Left renal pelvis (tissue), 4 donors: ENCODE results near the gene ZBED1. TPM values are rescaled to one million over a fixed set of nuclear protein-coding genes. Genes with fewer than 3 reads are reported as not detected.
A peak's percentile ranks its signal among the peaks of the same experiment; 100 is the strongest.
"Not testable (repeated sequence)": the region's sequence is repeated elsewhere in the genome, so short reads cannot be mapped to it uniquely, and the experiment has no call there.

Experiments used
- DNase-seq, 4 donors: peaks; one replicate each; pipeline ENCODE4 v3.0.0-alpha.2; 2013; ENCODE audit warnings: low read depth in 4 of 4, low spot score in 3 of 4
- polyA plus RNA-seq, 4 donors: library from polyadenylated mRNA; unstranded; fragments of 120-200 nt; gene quantifications; one replicate each; pipeline ENCODE4 v1.2.1, GENCODE V29; 2013; ENCODE audit not compliant: insufficient read length in 4 of 4

Gene ZBED1
- polyA plus RNA-seq, 4 donors: 32.9 to 49.8 (median 46.8) TPM

DNA sequence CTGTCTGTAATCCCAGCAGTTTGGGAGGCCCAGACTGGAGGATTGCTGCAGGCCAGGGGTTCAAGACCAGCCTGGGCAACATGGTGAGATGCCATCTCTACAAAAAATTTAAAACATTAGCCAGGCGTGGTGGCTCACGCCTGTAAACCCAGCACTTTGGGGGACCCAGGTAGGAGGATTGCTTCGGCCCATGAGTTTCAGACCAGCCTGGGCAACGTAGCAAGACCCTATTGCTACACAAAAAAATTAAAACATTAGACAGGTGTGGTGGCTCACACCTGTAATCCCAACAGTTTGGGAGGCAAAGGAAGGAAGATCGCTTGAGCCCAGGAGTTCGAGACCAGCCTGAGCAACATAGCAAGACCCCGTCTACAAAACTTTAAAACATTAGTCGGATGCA, 1.3 kb downstream of the ZBED1 start:
- DNase-seq: no peak

- DNase-seq: peak in 1 of 4 donors; percentile 37
Observed at GRCh38 chrX:2498781-2499302, 1.9 kb downstream of the ZBED1 start.

DNA sequence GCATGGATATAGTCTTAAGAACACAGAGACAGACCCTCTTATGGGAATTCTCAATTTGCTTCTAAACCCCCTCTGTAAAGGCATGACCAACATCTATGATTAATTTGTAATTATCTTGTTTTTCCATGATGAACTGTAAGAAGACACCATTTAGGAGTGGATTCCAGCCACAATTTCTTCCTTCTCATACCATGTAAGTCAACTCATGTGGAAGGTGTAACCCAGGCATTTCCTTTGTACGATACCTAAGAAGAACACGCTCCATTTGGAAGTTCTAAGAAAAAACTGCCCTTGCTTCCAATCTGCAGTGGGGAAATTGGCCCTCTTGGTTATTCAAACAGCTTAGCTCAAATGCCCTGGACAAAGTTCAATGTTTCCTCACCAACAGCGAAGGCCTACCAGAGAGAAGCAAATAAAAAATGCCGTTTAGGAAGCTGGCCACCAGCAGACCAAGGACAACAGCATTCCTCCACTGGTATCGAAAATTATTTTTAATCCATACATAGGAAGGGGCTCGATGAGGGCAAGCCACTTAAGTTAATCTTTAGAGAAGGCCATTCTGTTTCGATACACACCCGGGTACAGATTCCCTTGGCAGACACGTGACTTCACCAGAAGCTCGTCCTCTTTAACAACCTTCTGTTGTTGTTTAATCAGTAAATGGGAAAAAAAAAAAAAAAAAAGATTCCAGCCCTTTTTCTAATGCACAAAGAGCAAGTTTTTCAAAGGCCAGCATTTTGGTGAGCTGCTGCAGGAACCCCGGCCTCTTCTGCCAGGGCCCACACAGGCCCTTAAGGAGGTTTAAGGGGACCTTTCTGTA, 2.6 kb downstream of the ZBED1 start:
- DNase-seq: no peak

DNA sequence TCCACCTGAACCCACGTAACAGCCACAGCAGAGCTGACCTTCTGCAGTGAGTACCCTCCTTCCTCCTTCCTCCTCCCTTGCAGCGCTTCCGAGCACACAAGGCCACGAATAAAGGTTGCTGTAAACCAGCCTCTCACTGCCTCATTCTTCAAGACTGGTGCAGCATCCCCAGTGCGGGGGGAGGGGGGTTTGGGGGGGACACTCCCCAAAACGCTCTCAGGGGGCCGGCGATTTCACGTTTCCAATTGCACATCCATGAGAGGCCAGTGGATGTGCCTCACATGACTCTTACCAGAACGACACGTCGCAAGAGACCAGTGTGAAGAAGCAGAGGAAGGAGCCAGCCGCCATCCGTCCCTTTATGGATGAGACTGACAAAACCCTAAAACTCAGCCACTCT, 5.2 kb downstream of the ZBED1 start:
- no peak for DNase-seq

- DNase-seq: no peak
Observed at GRCh38 chrX:2492531-2493218, 8.1 kb downstream of the ZBED1 start.

GRCh38 chrX:2490634-2491033, 10.1 kb downstream of the ZBED1 start:
- no peak for DNase-seq

GRCh38 chrX:2489446-2490445, 11.0 kb downstream of the ZBED1 start:
- DNase-seq: no peak

DNA sequence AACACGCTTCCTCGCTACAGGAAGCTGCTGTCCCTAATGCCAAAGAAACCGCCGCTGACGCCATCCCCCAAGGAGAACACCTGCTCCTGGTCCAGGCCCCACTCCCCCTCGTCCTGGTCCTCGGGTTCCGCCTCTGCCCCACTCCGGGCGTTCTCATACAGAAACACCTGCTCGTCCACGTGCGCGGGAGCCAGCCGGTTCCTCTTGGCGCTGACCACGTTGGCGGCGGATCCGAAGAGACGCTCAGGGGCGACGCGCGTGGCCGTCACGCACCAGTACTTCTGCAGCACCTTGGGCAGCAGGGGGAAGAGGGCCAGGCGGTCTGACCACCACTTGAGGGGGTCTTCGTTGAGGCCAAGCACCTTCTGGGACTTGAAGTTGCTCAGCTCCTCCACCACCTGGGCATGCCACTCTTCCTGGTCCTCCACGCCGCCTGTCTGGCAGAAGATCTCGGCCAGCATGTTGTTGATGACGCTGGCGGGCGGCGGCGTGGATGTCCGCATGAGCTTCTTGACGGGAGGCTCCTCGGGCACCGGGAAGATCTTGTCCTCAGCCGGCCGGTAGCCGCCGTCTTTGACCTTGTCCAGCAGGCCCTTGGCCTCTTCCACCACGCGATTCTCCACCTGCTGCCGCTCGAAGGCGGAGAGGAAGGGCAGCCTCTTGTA, 12.0 kb downstream of the ZBED1 start:
- DNase-seq: no peak

- DNase-seq: no peak
Observed at GRCh38 chrX:2487366-2487765, 13.4 kb downstream of the ZBED1 start.

DNA sequence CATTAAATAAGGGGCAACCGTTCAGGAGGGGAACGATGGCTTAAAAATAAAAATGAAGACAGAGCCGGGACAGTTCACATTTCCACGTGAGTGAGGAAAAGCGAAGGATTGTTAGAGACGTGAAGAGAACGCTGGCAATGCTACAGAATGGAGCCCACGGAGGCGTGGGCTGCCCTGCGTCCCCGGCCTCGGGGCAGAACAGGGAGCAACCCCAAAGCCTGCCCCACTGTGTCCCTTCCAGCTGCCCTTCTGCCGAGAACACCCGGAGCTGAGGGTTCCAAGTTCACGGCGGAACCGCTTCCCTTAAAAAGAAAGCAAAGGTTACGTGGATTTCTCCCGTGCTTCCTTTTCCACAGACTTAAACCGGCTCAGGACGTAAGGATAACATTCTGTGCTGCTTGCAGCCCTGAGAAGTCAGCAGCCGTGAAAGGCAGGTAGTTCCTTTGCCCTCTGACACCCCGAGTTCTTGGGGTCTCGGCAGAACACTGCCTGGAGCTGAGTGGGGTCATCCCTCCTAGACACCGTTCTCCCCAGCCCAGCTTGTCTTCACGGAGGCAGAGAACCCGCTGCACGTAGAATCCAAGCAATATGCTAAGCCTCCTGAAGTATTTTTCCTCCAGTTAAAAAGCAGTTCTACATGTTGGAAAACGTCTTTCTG, 14.2 kb downstream of the ZBED1 start:
- no peak for DNase-seq

DNA sequence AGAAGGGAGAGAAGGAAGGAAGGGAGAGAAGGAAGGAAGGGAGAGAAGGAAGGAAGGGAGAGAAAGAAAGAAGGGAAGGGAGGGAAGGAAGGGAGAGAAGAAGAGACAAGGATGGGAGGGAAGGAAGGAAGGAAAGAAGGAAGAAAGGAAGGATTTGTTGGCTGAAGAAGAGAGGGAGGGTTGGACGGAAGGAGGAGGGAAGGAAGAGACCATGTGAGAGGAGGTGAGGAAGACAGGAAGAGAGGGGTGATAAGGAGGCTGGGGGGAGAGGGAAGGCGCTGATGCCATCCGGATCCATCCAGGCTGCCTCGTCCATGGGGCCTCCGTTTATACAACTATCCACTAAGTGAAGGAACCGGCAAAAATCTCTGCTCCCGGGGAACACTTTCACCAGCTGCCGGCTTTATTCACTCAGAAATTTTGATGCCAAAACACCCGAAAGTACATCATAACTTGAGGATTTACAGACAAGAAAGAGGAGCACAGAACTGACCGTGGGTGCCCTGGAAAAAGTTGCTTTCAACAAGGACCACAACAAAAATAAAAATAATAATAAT, 14.9 kb downstream of the ZBED1 start:
- no peak for DNase-seq

GRCh38 chrX:2484721-2485648, 15.8 kb downstream of the ZBED1 start:
- no peak for DNase-seq

GRCh38 chrX:2484256-2484655, 16.5 kb downstream of the ZBED1 start:
- no peak for DNase-seq

GRCh38 chrX:2483398-2484060, 17.2 kb downstream of the ZBED1 start:
- DNase-seq: no peak

- DNase-seq: not testable (repeated sequence)
Observed at GRCh38 chrX:2481597-2481996, 19.2 kb downstream of the ZBED1 start.

DNA sequence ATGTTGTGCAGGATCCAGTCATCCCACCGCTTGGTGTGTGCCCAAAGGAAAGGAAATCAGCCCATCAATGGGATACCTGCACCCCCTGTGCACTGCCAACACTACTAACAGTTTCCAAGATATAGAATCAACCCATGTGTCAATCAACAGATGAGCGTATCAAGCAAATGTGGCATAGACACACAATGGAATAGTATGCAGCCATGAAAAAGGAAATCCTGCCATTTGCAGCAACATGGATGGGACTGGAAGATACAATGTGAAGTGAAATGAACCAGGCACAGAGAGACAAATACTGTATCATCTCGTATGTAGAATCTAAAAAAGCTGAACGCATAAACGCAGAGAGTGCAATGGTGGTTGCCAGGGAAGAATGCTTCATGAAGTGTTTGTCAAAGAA, 20.8 kb downstream of the ZBED1 start:
- DNase-seq: not testable (repeated sequence)

DNA sequence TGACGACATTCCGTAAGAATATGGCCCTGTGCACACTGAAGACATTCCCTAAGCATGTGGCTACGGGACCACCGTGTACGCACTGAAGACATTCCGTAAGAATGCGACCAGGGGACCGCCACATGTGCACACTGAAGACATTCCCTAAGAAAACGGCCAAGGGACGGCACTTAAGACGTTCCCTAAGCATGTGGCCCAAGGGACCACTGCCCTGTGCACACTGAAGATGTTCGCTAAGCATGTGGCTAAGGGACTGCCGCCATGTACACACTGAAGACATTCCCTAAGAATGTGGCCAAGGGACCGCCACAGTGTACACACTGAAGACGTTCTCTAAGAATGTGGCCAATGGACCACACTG, 21.4 kb downstream of the ZBED1 start:
- no peak for DNase-seq
